GM19463 (cell line): ENCODE results near the gene SYT15B.
"Not testable (repeated sequence)": the region's sequence is repeated elsewhere in the genome, so short reads cannot be mapped to it uniquely, and the experiment has no call there.

Experiments
- ATAC-seq: cut with Tn5 transposase; IDR thresholded peaks from one replicate; pipeline ENCODE4 v1.9.1; 2021; ENCODE audit warnings: mild to moderate bottlenecking, moderate library complexity; ENCODE audit not compliant: unreplicated experiment

Gene SYT15B

DNA sequence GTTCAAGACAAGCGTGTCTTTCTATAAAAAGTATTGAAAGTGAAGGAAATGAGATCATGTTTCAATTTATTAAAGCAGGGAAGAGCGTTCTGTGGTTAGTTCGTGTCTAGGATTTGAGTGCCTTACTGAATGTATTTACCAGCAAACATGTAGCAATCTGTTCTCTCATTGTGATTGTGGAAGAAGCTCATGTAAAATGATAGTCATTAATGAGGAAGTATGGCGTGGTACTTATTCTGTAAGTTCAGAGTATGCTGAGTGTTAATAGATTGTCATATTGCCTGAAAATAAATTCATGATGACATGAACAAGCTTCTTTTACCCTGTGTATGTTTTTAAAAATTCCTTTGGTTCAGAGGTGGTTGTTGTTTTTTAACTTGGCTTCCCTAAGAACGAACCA lies 32.5 kb downstream of the SYT15B start:
- ATAC-seq: not testable (repeated sequence)

DNA sequence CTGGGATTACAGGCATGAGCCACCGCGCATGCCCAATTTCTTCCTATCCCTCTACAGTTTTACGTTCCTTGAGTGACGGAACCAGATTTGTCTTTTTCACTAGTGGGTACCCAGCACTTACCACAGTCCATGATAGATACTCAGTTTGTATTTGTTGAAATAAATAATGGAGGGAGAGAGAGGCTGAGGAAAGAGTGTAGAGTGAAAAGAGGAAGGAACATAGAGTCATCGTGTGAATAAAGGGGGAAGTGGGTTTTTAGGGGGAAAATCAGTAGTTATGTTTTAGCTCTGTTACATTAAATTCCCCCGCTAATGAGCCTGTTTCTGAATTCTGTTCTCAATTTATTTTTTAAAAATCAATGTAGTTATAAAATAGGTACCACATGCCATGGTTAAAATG lies 37.7 kb downstream of the SYT15B start:
- not testable (repeated sequence) for ATAC-seq

- not testable (repeated sequence) for ATAC-seq
Measured at GRCh38 chr10:47725047-47725446, 38.3 kb downstream of the SYT15B start.

- not testable (repeated sequence) for ATAC-seq
Measured at GRCh38 chr10:47724119-47724518, 39.3 kb downstream of the SYT15B start.

GRCh38 chr10:47723362-47723761 lies 40.0 kb downstream of the SYT15B start:
- ATAC-seq: not testable (repeated sequence)

- ATAC-seq: not testable (repeated sequence)
Measured at GRCh38 chr10:47717011-47717769, 46.2 kb downstream of the SYT15B start.
